ENCODE measurements around the gene FILIP1.
A peak's percentile ranks its signal among the peaks of the same experiment; 100 is the strongest.

Gene FILIP1

GRCh38 chr6:75301537-75301936 is 192.1 kb downstream of the FILIP1 start:
- H3K27ac Mint-ChIP-seq: no peak overlapping the region
- TF ChIP-seq, protein P1, sequence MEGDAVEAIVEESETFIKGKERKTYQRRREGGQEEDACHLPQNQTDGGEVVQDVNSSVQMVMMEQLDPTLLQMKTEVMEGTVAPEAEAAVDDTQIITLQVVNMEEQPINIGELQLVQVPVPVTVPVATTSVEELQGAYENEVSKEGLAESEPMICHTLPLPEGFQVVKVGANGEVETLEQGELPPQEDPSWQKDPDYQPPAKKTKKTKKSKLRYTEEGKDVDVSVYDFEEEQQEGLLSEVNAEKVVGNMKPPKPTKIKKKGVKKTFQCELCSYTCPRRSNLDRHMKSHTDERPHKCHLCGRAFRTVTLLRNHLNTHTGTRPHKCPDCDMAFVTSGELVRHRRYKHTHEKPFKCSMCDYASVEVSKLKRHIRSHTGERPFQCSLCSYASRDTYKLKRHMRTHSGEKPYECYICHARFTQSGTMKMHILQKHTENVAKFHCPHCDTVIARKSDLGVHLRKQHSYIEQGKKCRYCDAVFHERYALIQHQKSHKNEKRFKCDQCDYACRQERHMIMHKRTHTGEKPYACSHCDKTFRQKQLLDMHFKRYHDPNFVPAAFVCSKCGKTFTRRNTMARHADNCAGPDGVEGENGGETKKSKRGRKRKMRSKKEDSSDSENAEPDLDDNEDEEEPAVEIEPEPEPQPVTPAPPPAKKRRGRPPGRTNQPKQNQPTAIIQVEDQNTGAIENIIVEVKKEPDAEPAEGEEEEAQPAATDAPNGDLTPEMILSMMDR (IDR thresholded peaks at IDR 0.05): no peak
- H3K9me3 Mint-ChIP-seq: no peaks in the 10 kb centered on the region

GRCh38 chr6:75301088-75301487 is 192.5 kb downstream of the FILIP1 start:
- H3K4me3 Mint-ChIP-seq: no peak overlapping the region
- no peak for DNase-seq
- H3K9me3 Mint-ChIP-seq: no peaks in the 10 kb centered on the region
- H3K27me3 Mint-ChIP-seq (ENCODE audit: low read depth, poor library complexity): no peaks in the 10 kb centered on the region
- H3K27ac Mint-ChIP-seq: no peak overlapping the region
- H3K36me3 Mint-ChIP-seq (ENCODE audit: low read depth): no peaks in the 10 kb centered on the region
- TF ChIP-seq, protein P1 (IDR thresholded peaks at IDR 0.05): no peak
- H3K4me1 Mint-ChIP-seq: no peaks in the 10 kb centered on the region

More at GRCh38 chr6:75301537-75301936, 192.1 kb downstream of the FILIP1 start:
- DNase-seq: no peak
- no peaks in the 10 kb centered on the region for H3K27me3 Mint-ChIP-seq (ENCODE audit: low read depth, poor library complexity)
- H3K36me3 Mint-ChIP-seq (ENCODE audit: low read depth): no peaks in the 10 kb centered on the region
- no peaks in the 10 kb centered on the region for H3K4me1 Mint-ChIP-seq
- no peak overlapping the region for H3K4me3 Mint-ChIP-seq

- no peaks in the 10 kb centered on the region for H3K36me3 Mint-ChIP-seq (ENCODE audit: low read depth)
- no peak overlapping the region for H3K27ac Mint-ChIP-seq
- TF ChIP-seq, protein P1 (IDR thresholded peaks at IDR 0.05): no peak
- H3K27me3 Mint-ChIP-seq (ENCODE audit: low read depth, poor library complexity): no peaks in the 10 kb centered on the region
- no peak for DNase-seq
- no peaks in the 10 kb centered on the region for H3K4me1 Mint-ChIP-seq
- H3K9me3 Mint-ChIP-seq: no peaks in the 10 kb centered on the region
- no peak overlapping the region for H3K4me3 Mint-ChIP-seq
Observed at GRCh38 chr6:75300531-75300855, 193.1 kb downstream of the FILIP1 start.

- H3K4me3 Mint-ChIP-seq: no peak overlapping the region
- H3K36me3 Mint-ChIP-seq (ENCODE audit: low read depth): no peaks in the 10 kb centered on the region
- no peak for DNase-seq
- TF ChIP-seq, protein P1 (IDR thresholded peaks at IDR 0.05): no peak
- H3K9me3 Mint-ChIP-seq: no peaks in the 10 kb centered on the region
- H3K27me3 Mint-ChIP-seq (ENCODE audit: low read depth, poor library complexity): no peaks in the 10 kb centered on the region
- H3K27ac Mint-ChIP-seq: no peak overlapping the region
- no peaks in the 10 kb centered on the region for H3K4me1 Mint-ChIP-seq
Observed at GRCh38 chr6:75299801-75300530, 193.6 kb downstream of the FILIP1 start.

DNA sequence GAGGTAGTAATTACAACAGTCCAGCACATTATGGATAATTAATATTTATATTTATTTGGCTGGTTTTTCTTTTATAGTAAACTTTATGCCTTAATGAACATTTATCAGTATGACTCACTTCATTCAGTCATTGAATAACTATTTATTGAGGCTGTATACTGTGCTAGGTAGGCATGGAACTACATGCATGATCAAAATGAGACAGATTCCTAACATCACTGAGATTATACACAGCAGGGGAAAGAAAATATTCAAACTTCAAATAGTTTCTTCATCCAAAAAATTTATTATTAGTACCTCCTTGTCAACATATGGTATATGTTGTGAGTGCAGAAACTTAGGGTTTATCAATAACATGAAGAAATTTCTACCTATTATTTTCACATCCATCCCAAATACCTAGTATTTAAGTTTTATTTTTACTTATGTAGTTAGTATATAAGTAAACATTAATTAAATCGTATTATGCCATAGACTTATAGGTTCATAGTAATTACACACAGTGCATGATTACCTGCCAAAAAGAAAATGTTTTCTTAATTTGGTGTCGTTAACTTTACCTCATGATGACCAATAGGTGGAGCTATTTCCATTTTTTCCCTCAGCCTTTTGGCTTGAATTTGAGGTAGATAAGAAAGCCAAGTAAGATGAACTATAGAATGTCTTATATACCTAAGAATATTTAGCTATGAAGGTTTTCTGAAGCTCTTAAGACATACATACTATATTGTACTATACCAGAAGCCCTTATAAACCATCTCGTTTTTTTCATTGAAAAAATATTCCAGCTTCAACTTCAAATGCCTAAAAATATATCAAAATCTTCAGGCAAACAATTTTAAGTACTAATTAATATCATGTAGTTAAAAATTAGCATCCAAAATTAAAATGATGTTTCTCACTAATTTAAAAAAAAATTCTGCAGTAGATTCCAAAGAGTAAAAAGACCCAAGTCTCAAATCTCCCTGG is 196.5 kb downstream of the FILIP1 start:
- Mint-ChIP-seq H3K27me3 (ENCODE audit: low read depth, poor library complexity) (peaks cover 3% of the 10 kb centered on the region), H3K27ac (no peak overlapping the region), H3K36me3 (ENCODE audit: low read depth) (no peaks in the 10 kb centered on the region), H3K4me3 (no peak overlapping the region), H3K9me3 (no peaks in the 10 kb centered on the region), H3K4me1 (no peaks in the 10 kb centered on the region)
- TF ChIP-seq, protein P1 (IDR thresholded peaks at IDR 0.05): peak; percentile 77
- no peak for DNase-seq

All from nephron progenitor cell (in vitro differentiated cells).